GM18526 (cell line): ENCODE data around the gene CFAP99.

Experiments used
- POLR2A ChIP-seq: IDR thresholded peaks from 3 replicates; pipeline ENCODE4 v1.6.1; 2011; ENCODE audit not compliant: insufficient read length; ENCODE audit errors: extremely low read depth

Gene CFAP99

DNA sequence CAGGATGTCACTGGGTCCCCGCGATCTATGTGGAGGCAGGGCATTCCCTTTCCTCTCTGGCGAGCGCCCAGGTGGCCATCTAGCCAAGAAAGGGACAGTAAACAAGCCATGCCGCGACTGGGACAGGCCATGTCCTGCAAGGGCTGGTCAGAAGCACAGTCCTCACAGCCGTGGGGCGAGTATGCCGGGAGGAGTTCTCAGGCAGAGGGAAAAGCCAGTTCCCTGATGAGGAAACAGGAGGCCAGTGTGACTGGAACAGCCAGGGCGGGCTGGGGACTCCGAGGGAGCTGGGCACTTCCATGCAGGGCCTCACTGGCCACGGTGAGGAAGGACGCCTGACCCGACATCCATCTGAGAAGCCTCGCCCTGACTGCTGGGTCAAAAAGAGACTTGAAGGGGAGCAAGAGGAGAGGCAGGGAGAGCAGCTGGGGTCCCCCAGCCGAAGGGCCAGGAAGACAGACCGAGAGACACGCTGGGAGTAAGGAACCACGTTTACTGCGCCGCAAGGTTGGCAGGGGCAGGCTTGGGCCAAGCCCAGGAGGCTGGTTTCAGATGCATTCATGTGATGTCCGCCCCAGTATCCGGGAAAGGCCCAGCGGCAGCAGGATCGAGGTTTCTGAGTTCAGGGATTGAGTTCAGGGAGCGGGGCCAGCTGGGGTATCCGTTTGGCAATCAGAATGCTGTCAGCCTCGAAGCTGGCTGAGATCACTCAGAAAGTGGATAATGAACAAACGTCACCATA is 15.0 kb downstream of the CFAP99 start:
- TF ChIP-seq POLR2A: no peak

DNA sequence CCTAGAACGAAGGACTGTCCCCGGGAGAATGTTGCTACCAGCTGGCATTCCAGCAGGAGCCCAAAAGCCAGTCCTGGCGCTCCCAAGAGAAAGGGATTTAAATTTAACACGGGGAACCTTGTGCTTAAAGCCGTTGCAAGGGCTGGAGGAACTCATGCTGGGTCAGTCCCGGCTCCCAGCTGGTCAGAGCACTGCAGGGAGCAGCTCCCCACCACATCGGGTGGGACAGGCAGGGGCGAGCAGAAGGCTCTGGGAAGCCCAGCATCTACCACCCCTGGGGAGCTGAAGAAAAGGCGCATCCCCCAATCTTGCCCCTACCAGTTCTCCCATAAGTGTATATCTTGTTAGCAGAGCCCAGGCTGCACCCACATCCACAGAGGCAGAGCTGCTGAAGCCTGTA is 15.7 kb downstream of the CFAP99 start:
- no peak for TF ChIP-seq POLR2A

DNA sequence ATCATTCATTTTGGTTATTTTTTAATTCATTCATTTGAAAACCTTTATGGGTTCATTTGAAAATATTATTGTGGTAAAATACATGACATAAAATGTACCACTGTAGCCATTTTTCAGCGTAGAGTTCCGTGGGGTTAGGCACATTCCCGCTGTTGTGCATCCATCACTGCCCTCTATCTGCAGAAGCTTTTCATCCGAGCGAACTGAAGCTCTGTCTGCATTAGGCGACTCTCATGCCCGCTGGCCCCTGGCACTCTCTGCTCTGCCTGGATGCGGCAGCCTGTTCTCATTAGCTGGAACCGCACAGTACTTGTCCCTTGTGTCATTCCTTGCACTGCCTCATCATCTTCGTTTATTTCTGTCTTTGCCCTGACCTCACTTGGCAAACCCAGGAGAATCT is 17.5 kb downstream of the CFAP99 start:
- TF ChIP-seq POLR2A: no peak

DNA sequence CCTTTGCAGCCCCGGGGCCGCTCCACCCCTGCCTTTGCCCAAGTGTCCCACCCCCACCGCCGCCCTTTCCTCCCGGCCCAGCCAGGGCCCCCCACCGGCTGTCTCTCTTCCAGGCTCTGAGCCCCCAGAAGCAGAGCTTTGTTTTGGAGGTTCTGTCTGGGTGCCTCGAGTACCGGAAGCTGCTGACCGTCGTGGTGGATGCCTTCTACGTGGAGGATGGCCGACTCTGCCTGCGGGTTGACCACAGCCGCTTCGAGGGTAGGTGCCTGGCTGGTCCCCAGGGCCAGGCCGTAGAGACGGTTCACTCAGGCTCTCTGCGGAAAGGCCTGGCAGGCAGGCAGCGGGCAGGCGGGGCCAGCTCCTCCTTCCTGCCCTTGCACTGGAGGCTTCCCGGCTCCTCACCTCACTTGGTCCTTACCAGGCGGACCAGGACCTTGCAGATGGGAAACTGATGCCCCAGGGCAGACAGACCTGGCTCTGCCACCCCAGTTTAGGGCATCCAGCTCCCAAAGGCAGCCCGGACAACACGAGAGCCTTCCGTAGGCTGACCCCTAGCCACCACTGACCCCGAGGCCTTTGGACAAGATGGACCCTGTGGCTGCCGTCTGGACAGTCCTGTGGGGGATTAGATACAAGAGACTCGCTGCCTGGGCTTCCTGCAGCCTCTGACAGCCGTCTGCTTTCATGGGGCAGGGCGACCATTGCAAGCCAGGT is 18.2 kb downstream of the CFAP99 start:
- no peak for TF ChIP-seq POLR2A

DNA sequence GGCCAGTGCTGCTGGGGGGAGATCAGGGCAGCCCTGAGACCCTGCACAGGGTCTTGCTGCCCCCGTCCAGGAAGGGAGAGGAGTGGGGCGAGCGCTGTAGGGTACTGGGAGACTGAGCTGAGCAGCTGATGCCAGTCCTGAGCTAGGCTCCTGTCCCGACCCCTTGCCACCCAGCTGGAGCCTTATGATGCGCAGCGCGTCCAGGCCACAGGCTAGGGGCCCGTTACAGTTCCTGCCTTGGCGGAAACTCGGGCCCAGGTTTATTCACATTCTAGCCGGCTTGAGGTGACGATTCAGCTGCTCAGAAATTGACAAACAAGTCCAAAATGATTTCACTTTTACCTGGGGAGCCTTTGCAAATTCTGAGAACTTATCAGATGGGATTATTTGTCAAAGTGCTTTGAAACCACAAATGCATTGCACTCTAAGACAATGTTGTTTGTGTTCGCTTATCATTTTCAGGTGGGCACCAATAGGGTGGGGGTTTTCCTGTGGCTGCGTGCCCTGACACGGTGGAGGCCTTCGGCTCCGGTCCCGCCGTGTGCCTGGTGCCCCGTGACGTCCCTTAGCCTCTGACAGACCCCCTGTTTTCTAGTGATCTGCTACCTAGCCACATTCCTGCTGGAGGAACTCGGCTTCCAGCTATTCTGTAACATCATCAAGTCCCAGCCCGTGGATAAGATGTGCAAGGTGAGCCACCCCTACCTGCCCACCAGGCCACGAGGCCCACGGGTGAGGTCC is 18.9 kb downstream of the CFAP99 start:
- no peak for TF ChIP-seq POLR2A

DNA sequence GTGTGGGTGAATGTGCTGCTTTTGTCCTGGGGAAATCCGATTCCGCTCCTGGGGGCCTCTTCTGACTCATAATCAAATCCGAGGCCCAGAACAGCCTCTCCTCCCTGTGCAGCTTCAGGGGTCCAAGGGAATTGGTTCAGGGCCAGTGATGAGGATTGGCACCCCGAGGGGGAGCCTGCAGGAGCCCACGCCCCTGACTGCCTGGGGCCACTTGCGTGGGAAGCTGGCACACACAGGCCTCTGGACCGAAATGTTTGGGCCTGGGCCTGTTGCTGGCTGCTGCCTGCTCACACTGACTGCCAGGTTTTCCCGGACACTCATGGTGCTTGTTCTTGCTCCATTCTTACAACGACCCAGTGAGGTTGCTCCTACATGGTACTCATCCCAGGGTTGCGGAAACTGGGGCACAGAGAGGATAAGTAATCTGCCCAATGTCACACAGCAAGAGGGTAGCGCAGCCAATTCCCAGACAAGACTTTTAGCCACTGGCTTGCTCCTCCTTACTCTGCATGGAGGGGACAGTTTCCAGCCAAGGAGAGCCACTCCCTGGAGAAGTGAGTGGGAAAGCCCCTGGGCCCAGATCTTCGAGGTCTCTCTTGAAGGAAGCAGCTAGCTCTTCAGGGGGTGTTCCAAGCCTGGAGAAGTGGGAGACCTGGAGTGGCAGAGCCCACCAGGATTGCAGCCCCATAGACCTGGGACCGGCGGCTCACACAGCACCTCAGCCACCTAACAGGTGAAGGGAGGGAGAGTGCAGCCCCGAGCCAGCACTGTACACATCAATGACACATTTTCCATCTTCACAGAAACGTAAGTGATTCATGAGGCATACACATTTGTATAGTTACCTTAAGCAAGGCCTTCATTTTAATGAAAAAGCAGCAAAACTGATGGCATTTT is 20.3 kb downstream of the CFAP99 start:
- no peak for TF ChIP-seq POLR2A

DNA sequence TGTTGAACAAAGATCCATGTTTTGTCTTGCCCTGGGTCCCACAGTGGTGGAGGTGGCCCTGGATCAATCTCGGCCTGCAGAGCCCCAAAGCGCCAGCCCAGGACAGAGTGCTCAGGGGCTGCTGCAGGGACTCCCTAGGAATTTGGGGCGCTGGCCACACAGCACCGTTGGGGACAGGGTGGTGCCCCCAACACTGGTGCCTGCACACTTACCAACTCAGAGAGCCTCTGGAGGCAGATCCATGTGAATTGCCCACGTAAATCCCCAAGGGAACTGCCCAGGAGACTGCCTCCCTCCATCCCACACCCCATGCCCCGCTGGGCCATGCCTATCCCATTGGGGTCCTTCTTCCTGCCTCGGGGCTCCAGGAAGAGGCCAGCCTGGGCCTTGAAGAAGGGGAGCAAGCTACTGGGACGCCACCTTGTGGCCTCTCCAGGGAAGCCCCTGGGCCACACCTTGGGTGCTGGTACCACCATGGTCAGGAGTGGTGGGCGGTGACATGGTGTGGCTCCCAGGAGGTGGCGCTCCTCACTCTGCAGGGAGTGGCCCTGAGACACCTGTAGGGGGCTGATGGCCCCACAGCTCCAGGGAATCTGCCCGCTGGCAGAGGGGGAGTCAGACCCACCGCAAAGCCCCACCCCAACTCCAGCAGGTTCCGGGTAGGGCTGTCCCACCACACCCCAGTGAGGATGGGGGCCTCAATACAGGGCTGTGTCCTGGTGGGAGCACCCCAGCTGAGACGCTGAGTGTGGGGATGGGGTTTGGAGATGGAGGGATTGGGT is 22.8 kb downstream of the CFAP99 start:
- TF ChIP-seq POLR2A: no peak

DNA sequence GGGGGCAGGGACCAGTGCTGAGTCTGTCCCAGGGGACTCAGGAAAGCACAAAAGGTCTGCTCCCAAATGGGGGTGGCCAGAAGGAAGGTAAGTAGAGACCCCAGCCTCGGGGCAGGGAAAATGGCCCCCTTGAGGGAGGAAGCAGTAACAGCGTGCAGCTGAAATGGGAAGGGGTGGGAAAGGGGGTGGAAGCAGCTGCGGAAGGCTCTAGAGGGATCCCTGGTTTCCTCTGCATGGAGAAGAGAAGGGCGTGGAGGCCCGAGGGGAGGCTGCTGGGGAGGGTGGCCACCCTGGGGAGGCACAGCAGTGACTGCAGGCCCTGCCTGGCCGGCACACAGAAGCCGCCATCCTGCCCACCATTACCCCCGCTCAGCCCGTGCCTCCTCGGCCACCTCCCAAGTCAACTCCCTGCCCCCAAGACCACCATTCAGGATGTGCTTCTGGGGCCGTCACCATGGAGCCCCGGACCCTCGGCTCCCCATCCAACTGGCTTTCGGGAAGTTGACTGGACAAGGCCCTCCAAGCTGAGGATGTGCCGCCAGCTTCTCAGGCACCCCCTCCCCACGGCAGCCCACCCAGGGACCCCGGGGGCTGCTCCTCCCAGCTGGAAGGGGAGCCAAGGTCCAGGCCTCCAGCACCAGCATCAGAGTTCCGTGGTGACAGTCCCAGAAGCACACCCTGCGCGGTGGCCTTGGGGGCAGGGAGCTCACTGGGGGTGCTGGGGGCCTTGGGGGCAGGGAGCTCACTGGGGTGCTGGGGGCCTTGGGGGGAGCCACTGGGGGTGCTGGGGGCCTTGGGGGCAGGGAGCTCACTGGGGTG is 23.6 kb downstream of the CFAP99 start:
- no peak for TF ChIP-seq POLR2A

DNA sequence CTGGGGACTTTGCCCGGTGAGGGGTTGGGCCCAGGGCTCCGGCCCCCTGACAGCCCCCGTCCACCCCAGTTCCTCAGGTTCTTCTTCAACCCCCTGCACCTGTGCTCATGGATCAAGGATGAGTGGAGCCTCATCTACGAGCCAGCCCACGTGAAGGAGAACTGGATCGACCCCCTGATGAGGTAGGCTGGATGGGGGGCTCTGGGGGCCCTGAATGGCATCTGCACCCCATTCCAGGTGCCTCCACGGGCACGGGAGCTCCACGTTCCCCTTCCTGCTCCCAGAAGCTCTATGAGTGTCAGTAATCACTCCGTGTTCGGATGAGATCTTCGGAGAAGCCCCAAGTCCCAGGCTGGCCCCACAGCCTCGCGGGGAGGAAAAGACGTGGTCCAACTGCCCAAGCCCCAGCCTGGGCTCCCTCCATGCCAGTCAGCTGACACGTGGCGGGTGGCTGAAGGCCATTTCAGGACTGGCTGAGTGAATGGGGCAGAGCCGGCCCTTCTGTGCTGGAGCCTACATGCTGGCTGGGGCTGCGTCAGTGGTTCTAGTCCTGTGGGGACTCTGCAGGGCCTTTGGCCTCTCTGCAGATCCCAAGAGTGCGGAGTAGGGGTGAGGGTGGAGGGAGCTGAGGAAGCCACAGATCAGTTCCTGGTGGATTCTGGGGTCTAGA is 24.4 kb downstream of the CFAP99 start:
- TF ChIP-seq POLR2A: no peak

DNA sequence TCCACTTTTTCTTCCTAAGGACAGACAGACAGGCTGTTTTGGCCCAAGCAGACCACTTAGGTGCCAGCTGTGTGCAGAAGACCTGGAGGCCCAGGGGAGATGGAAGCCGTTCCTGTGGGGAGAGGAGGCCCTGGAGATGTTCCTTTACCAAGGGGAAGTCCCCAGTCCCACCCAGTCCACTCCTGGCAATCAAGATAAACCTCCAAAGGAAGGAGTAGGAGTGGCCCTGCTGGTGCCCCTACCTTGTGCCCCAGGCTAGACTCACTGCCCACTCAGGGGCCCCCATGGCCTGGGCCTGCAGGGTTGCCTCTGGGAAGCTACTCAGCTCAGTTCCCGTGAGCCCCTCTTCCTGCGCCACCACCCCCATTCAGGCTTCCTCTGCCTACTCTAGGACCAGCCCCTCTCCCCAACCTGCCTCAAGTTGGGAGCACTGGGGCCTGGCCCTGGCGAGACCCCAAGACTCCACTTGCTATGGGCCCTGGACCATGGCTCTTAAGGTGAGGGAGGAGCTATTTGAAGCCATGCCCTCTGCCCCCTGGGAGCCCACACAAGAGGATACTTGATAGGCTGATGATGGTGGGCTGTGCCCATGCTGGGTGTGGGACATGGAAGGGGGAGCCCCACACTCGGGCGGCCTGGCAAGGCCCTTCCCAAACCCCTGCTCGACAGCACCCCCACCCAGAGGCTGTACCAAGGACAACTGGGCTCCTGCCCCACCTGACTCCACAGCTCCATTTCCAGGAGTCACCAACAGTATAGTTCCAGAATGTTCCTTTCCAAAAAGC is 25.4 kb downstream of the CFAP99 start:
- no peak for TF ChIP-seq POLR2A

DNA sequence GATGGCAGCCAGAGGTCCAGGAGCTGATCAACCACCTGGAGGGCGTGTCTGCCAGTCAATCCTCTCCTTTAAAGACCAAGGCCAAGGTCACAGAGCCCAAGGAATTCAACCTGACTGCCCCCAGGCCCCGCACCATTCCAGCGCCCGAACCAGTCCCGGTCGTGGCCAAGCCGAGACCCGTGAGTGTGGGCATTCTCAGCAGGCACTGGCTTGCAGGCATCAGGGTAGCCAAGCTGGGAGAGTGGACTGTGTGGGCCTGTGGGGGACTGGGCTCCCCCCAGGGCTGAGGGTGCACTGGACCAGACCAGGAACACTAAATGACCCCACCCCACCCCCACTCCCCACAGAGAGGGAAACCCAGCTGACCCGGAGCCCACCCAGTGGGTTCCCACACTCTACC is 26.4 kb downstream of the CFAP99 start:
- TF ChIP-seq POLR2A: no peak

DNA sequence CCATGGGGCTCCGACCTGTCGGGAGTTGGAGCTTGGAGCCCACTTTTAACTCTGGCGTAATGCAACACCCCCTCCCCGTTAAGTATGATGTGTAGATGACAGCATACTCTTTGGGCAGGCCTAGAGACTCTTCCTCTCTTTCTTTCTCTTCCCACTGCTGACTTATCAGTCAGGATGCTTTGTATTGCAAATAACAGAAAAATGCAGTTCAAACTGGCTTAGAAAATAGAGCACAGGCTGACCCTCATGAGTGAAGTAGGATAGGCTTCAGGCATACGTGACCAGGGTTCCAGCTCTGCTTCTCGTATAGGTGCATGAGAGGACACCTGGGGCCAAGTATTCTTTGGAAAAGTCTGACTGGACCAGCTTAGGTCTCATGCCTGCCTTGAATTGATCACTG is 26.8 kb downstream of the CFAP99 start:
- TF ChIP-seq POLR2A: no peak
